NCI-H526 treated with DMSO at 0.1 percent for 48 hours (cell line): Measurements from ENCODE around the gene TTC9B.
A peak's percentile ranks its signal among the peaks of the same experiment; 100 is the strongest.
"Not testable (repeated sequence)": the region's sequence is repeated elsewhere in the genome, so short reads cannot be mapped to it uniquely, and the experiment has no call there.

Experiments used
- DNase-seq: peaks from one replicate; lab custom pipeline; 2025; lab: John Stamatoyannopoulos, UW

The TTC9B gene

GRCh38 chr19:40214936-40215335 is 3.2 kb downstream of the TTC9B start:
- DNase-seq = no peak

- DNase-seq = no peak
Observed at GRCh38 chr19:40213882-40214570, 4.2 kb downstream of the TTC9B start.

GRCh38 chr19:40213251-40213829 is 4.8 kb downstream of the TTC9B start:
- no peak for DNase-seq

- no peak for DNase-seq
Observed at GRCh38 chr19:40210889-40211288, 7.3 kb downstream of the TTC9B start.

GRCh38 chr19:40208602-40209001 is 9.6 kb downstream of the TTC9B start:
- DNase-seq = no peak

GRCh38 chr19:40205760-40206159 is 12.4 kb downstream of the TTC9B start:
- DNase-seq = no peak

GRCh38 chr19:40204381-40204780 is 13.8 kb downstream of the TTC9B start:
- DNase-seq = no peak

GRCh38 chr19:40200341-40201099 is 17.7 kb downstream of the TTC9B start:
- no peak for DNase-seq

- no peak for DNase-seq
Observed at GRCh38 chr19:40198272-40198990, 19.8 kb downstream of the TTC9B start.

GRCh38 chr19:40193587-40193849 is 24.7 kb downstream of the TTC9B start:
- DNase-seq = no peak

- DNase-seq = no peak
Observed at GRCh38 chr19:40192758-40193586, 25.2 kb downstream of the TTC9B start.

GRCh38 chr19:40191836-40192646 is 26.1 kb downstream of the TTC9B start:
- no peak for DNase-seq

GRCh38 chr19:40190891-40191835 is 27.0 kb downstream of the TTC9B start, which contains the start of gene MAP3K10:
Gene MAP3K10, plus strand, starts transcription at chr19:40191426. Its CDS starts 606 bp downstream, at chr19:40192032.
- DNase-seq = peak; percentile 30

- DNase-seq = no peak
Observed at GRCh38 chr19:40184273-40184672, 33.9 kb downstream of the TTC9B start.

- no peak for DNase-seq
Observed at GRCh38 chr19:40178756-40179155, 39.4 kb downstream of the TTC9B start.

- DNase-seq = no peak
Observed at GRCh38 chr19:40177286-40178070, 40.7 kb downstream of the TTC9B start.

GRCh38 chr19:40175820-40176219 is 42.4 kb downstream of the TTC9B start:
- no peak for DNase-seq

- DNase-seq = no peak
Observed at GRCh38 chr19:40174092-40174491, 44.1 kb downstream of the TTC9B start.

GRCh38 chr19:40171293-40171692 is 46.9 kb downstream of the TTC9B start:
- DNase-seq = not testable (repeated sequence)
